ENCODE data around the gene SH3PXD2A. TPM values are rescaled to one million over a fixed set of nuclear protein-coding genes. Genes with fewer than 3 reads are reported as not detected.

Gene SH3PXD2A
- total RNA-seq, 1 donor, result 58.3 TPM

- no peak for DNase-seq (ENCODE audit: low read depth)
- peak overlapping the region; percentile 28 for H3K4me3 ChIP-seq (ENCODE audit: low read depth, low read length)
- TF ChIP-seq CTCF (IDR thresholded peaks at IDR 0.05; ENCODE audit: insufficient read depth, low read depth, low read length), result no peak
Observed at GRCh38 chr10:103584216-103585010, 271.0 kb downstream of the SH3PXD2A start.

- no peak for TF ChIP-seq CTCF (IDR thresholded peaks at IDR 0.05; ENCODE audit: insufficient read depth, low read depth, low read length)
- no peak for DNase-seq (ENCODE audit: low read depth)
- H3K4me3 ChIP-seq (ENCODE audit: low read depth, low read length), result no peak overlapping the region
Observed at GRCh38 chr10:103583871-103584215, 271.5 kb downstream of the SH3PXD2A start.

- no peak overlapping the region for H3K4me3 ChIP-seq (ENCODE audit: low read depth, low read length)
- no peak for TF ChIP-seq CTCF (IDR thresholded peaks at IDR 0.05; ENCODE audit: insufficient read depth, low read depth, low read length)
- no peak for DNase-seq (ENCODE audit: low read depth)
Observed at GRCh38 chr10:103582331-103583123, 272.8 kb downstream of the SH3PXD2A start.

GRCh38 chr10:103581499-103581898, 273.9 kb downstream of the SH3PXD2A start:
- no peak for TF ChIP-seq CTCF (IDR thresholded peaks at IDR 0.05; ENCODE audit: insufficient read depth, low read depth, low read length)
- no peak overlapping the region for H3K4me3 ChIP-seq (ENCODE audit: low read depth, low read length)
- no peak for DNase-seq (ENCODE audit: low read depth)

- no peak for TF ChIP-seq CTCF (IDR thresholded peaks at IDR 0.05; ENCODE audit: insufficient read depth, low read depth, low read length)
- H3K4me3 ChIP-seq (ENCODE audit: low read depth, low read length), result no peak overlapping the region
- DNase-seq (ENCODE audit: low read depth), result no peak
Observed at GRCh38 chr10:103580430-103580829, 274.9 kb downstream of the SH3PXD2A start.

- DNase-seq (ENCODE audit: low read depth), result no peak
- no peak overlapping the region for H3K4me3 ChIP-seq (ENCODE audit: low read depth, low read length)
- TF ChIP-seq CTCF (IDR thresholded peaks at IDR 0.05; ENCODE audit: insufficient read depth, low read depth, low read length), result no peak
Observed at GRCh38 chr10:103580011-103580410, 275.4 kb downstream of the SH3PXD2A start.

Data from fibroblast of villous mesenchyme (primary cell).